Left colon (tissue), 2 donors: ENCODE results near the gene TLE1. TPM values are rescaled to one million over a fixed set of nuclear protein-coding genes. Genes with fewer than 3 reads are reported as not detected.

Experiments used
- ATAC-seq: fragments of 200-7000 bp; cut with Tn5 transposase; one replicate; pipeline ENCODE4 v1.9.1; 2020; ENCODE audit warnings: mild to moderate bottlenecking, moderate library complexity
- DNase-seq, 2 donors: peaks; one replicate each; pipeline ENCODE4 v3.0.0-alpha.2; 2020
- intact Hi-C, 2 donors: fragments of 100-400 bp; cut with DNase I in 1 of 2; cut with micrococcal nuclease in 1 of 2; formaldehyde crosslinking; loops; one replicate each; pipeline versions ENCODE4 v1.11.2 to v1.14.0; 2022; cut with DNase I, micrococcal nuclease
- total RNA-seq, 2 donors: library from RNA; stranded (reverse); fragmentation: NEBNext Ultra II Directional; extraction: Animal tissue kit (Norgen Biotek cat#: 25700); gene quantifications; one replicate each; pipeline ENCODE4 v1.2.1, GENCODE V29; 2021
- donor health status: DM: no; HTN: no; CAD: no.
- donor health status: DM: yes; HTN: yes; CAD: no.

Gene TLE1
- total RNA-seq, 2 donors from 2014 or later, result 48.6 to 65.8 TPM

GRCh38 chr9:81566074-81566698, 123.2 kb downstream of the TLE1 start:
- DNase-seq (no peak), ATAC-seq (peak; percentile 7)
- intact Hi-C loops, result no loop called here

DNA sequence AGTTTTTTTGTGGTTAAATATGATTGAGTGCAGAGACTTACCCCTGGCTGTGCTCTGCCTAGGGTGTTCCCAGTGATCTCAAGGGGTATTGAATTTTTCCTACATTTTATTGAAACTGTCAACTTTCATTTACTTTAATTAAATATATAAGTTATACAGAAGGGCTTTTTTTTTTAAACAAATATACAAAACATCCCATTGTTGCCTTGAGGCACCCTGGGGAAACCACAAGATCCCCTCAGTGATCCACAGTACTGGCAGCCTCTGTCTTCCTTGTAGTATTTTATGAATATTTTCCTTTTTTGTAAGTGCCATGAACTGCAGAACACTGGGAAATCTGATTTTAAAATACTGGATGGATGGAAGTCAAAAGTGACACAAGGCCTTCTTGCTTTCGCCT, 123.7 kb downstream of the TLE1 start:
- ATAC-seq (peak; percentile 8), DNase-seq (no peak)
- intact Hi-C loops, result no loop called here

DNA sequence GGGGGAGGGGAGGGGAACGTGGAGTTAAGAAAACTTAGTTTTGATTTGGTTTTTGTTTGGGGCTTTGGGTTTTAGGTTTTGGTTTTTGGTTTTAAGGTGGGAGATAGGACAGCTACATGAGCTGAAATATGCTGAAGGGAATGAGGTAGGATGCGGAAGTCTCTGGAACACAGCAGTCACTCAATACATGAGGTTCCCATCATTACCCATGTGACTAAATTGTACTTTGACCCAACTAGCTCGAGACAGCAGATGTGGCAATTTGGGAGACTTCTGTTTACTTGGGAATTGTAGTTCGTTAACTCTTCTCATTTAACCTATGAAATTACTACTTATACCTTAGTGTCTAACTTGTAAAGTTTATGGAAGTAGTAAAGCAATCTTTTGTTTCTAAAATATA, 124.2 kb downstream of the TLE1 start:
- peak in 1 of 2 donors; percentile 42 for DNase-seq
- intact Hi-C loops, result no loop called here
- peak; percentile 99 for ATAC-seq

DNA sequence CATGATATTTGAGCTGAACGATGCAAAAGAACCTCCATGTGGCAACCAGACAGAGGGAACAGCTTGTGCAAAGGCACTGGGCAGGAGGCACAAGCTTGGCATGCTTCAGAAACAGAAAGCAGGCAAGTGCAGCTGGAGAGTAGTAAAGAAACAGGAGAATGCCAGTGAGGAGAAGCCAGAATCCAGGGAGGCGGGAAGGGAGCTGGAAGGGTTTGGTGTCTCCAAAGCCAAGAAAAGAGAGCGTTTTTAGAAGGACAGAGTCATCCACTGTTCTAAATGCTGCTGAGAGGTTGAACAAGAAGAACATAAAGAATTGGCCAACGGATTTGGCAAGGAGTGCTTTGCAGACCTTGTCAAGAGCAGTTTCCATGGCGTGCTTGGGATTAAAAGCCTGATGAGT, 124.7 kb downstream of the TLE1 start:
- intact Hi-C loops, result no loop called here
- ATAC-seq, result no peak

GRCh38 chr9:81563739-81564138, 125.6 kb downstream of the TLE1 start:
- ATAC-seq, result no peak
- DNase-seq, result no peak
- intact Hi-C loops, result no loop called here

More for the DNA sequence above, 124.7 kb downstream of the TLE1 start:
- no peak for DNase-seq

DNA sequence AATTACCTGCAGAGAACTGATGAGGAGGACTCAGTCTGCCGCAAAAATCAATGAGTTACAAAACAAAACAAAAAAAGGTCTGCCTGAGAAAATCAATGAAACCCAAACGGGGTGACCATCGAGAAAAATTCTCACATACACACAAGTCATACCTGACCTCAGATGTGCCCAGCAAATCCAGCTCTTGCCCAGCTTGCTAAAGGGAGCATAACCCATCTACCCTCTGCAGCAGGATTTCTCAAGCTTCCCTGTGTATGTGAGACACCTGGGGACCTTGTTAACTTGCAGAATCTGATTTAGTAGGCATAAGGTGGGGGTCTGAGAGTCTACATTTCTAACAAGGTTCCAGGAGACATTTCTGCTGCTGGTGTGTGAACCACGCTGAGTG, 126.3 kb downstream of the TLE1 start:
- intact Hi-C loops, result no loop called here
- ATAC-seq (no peak), DNase-seq (no peak)

DNA sequence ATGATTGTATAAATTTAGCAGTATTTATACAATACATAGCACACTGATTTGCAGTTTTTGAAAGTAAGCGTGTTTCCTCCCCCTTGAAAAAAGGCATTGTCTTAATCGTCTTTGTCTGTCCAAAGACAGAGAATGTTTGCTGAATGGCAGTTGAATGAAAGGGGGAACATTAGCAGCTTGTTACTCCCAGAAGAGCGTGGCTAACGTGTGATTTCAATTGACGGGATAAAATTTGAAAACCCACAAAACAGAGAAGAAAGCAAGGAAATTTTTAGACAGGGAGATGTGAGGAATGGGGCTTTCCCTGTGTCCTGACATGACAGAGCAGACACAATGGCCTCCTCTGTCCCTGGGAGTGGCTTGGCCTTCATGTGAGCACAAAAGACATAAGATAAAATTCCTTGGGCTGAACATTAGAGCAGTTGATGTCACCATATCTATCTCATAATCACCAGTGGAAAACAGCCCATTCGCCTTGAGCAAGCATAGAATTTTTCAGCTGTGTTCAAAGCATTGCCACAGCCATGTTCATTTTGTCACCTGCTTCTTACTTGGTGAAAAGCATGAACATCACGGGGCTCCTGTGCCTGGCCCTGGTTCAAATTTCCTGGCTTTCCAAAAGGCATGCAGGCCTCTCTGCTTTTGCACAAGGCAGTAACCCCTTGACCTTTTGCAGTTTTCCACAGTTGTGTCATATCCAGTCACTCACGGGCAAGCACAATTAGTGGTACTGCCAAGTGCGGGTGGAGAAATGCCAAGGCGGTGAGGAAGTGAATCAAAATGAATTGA, 126.9 kb downstream of the TLE1 start:
- DNase-seq, result no peak
- no peak for ATAC-seq
- intact Hi-C loops, result no loop called here

DNA sequence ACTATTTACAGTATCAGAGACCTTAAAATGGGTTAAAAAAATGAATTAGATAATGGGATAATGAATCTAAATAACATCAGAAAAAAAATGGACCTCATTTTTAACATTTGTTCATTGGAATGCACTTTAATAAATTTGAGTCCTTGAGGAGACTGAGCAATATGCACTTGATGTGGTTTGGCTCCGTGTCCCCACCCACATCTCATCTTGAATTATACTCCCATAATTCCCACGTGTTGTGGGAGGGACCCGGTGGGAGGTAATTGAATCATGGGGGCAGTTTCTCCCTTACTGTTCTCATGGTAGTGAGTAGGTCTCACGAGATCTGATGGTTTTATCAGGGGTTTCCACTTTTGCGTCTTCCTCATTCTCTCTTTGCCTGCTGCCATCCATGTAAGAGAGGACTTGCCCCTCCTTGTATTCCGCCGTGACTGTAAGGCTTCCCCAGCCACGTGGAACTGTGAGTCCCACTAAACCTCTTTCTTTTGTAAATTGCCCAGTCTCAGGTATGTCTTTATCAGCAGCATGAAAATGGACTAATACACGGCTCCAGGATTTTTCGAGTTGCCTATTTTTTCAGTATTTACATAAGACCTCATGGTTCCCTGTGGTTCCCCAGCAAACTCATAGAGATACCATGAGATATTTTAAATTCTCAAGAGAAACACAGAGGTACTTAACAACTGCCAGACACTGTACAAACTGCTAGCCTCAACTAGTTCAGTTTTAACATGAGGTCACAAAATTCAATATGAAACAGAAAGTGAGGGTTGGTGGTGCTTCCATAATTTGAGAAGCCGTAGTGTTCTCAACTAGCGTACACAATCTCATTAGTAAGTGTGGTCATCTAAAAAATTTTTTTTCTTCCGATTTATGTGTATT, 128.3 kb downstream of the TLE1 start:
- intact Hi-C loops, result no loop called here
- no peak for ATAC-seq

GRCh38 chr9:81559709-81560108, 129.6 kb downstream of the TLE1 start:
- no peak for DNase-seq
- ATAC-seq, result no peak
- intact Hi-C loops, result no loop called here

More for the DNA sequence above, 128.3 kb downstream of the TLE1 start:
- DNase-seq, result no peak

DNA sequence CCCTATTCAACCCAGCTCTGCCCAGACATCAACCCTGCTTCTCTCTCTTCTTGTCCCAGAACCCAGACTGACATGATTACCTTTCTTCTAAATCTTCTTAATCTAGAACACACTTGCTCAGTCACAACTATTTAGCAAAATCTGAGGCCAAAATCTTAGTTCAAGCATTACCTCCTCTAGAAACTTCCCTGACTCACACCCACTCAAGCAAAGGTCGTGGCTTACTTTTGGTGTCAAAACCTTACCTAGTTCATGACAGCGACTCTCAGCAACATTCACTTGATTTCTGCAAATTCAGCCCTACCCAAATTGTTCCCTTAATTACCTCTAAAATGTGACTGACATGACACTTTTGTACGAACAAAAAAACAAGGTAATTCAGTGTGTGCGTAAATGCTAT, 130.2 kb downstream of the TLE1 start:
- intact Hi-C loops, result no loop called here
- no peak for ATAC-seq
- no peak for DNase-seq

- ATAC-seq (peak; percentile 36), DNase-seq (no peak)
- intact Hi-C loops, result no loop called here
These were observed 131.1 kb downstream of the TLE1 start for GRCh38 chr9:81558091-81558830.

DNA sequence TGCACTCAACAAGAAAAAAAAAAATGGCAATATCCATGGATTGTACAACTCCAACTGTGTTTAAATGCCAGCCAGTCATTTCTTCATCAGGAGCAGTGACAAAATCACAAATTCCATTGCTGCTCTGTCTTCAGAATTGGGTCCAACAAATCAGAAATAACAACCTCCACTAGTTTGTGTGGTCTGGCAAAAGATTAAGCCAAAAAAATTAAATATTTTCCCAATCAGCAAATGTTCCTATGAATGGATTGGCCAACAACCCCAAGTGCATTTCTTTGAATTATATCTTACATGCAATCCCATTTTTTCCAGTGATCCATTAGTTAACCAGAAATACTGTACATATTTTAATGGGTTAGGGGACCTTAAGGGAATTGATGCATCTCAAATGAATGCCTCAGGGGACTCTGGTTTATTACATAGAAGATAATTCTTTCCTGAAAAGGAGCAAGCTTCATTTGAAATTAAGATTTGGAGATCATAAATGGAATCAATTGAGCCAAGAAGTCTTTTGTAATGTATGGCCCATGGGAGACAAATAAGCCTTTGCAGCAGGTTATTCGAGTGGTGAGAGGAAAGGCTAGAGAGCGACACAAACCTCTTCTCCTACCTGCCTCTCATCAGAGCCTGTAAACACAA, 131.8 kb downstream of the TLE1 start:
- no peak for ATAC-seq
- intact Hi-C loops, result no loop called here
- DNase-seq, result no peak

- no peak for DNase-seq
- no peak for ATAC-seq
- intact Hi-C loops, result no loop called here
These were observed 132.4 kb downstream of the TLE1 start for GRCh38 chr9:81556923-81557322.

GRCh38 chr9:81552581-81552991, 136.8 kb downstream of the TLE1 start:
- no peak for DNase-seq
- ATAC-seq, result peak; percentile 46
- intact Hi-C loops, result no loop called here

- ATAC-seq (no peak), DNase-seq (no peak)
- intact Hi-C loops, result no loop called here
These were observed 139.2 kb downstream of the TLE1 start for GRCh38 chr9:81550207-81550583.

DNA sequence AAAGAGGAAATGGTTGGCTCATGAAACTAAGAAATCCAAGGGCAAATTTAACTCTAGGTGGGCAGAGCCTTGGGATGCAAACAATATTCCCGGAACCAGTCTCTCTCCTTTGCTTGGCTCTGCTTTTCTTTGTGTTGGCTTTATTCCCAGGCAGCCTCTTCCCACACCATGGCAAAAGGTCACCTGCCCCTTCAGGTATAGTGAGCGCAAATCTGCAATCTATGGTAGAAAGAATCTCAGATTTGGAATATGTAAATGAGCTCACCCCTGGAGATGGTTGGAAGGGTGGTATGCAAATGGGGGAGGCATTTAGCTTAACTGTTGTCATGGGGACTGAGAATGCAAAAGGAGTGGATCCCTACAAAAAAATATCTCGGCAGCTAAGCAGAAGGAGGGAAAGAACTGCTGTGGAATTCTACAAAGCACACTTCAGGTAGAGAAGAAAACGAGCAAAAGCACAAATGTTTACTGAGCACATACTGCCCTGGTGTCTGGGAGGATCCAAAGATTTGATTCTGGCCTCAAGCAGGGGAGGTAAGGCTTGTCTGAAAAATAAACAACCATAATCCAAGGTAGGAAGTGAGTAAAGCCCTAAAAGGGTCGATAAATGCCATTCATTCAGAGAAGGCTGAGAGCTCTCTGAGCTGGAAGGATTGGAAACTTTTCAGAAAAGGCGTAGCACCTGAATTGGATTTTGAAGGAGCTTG, 139.7 kb downstream of the TLE1 start:
- DNase-seq, result no peak
- peak; percentile 71 for ATAC-seq
- intact Hi-C loops, result no loop called here

DNA sequence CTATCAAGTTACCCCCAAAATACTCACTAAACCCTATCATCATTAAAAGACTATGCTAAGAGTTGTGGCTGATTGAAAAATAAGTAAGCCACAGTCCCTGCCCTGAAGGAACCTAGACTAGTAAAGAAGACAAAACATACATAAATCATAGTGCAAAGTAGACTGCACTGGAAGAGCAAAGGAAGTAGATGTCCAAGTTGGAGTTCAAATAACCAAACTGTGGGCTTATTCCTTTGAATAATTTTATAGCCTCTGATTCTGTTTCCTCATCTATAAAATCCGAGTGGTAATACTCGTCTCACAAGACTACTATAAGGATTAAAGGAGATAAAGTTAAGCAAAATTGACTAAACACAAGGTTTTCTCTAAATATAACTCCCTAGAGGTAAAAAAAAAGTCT, 140.4 kb downstream of the TLE1 start:
- peak; percentile 52 for ATAC-seq
- DNase-seq, result no peak
- intact Hi-C loops, result no loop called here

- ATAC-seq, result no peak
- intact Hi-C loops, result no loop called here
- no peak for DNase-seq
These were observed 142.9 kb downstream of the TLE1 start for GRCh38 chr9:81546489-81546888.
